Adrenal gland (tissue), 5 donors: ENCODE measurements around the gene GSTO2.

Source experiments
- POLR2A ChIP-seq, 2 donors: fragments of 450-650 bp; IDR thresholded peaks; one replicate each; pipeline ENCODE4 v1.6.1; 2017; ENCODE audit warnings: antibody characterized with exemption in 2 of 2, mild to moderate bottlenecking in 2 of 2, moderate library complexity in 1 of 2
- TF ChIP-seq, protein P1 (sequence below), 6 experiments: fragments of 450-650 bp in 4 of 6; fragments of 200-600 bp in 2 of 6; sonication (generic) in 1 of 6; IDR thresholded peaks; 1 replicate in 5 of 6; 2 replicates in 1 of 6; pipeline versions ENCODE4 v1.5.1 to v1.8.0; 2016 to 2021; ENCODE audit warnings: antibody characterized with exemption in 6 of 6, mild to moderate bottlenecking in 2 of 6, moderate library complexity in 1 of 6
- donor health status: DM: no; HTN: no; CAD: no.

DNA sequence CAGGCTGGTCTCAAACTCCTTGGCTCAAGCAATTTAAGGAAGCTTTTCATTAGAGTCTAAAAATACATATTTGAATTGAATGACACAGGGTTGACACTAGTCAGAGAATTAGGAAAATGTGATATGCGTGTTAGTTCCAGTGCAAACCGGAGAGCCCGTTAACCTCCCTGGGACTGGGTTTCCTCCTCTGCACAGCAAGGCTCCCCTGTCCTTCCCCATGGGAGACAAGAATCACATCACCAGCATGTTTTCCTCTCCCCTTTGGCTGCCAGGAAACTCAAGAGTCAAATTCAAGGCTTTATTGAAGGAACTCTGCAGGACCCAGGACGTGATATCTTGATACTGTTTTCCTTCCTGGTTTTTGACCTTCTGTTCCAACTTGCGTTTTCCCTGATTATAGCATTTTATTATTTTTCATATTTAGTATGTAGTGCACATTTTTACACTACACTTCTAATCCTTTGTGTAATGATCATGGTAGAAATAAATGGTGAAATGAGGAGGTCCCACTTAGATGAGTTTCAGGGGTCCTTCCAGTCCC, 24.9 kb downstream of the GSTO2 start:
- no peak for TF ChIP-seq POLR2A (IDR thresholded peaks at IDR 0.05)
- TF ChIP-seq, protein P1, sequence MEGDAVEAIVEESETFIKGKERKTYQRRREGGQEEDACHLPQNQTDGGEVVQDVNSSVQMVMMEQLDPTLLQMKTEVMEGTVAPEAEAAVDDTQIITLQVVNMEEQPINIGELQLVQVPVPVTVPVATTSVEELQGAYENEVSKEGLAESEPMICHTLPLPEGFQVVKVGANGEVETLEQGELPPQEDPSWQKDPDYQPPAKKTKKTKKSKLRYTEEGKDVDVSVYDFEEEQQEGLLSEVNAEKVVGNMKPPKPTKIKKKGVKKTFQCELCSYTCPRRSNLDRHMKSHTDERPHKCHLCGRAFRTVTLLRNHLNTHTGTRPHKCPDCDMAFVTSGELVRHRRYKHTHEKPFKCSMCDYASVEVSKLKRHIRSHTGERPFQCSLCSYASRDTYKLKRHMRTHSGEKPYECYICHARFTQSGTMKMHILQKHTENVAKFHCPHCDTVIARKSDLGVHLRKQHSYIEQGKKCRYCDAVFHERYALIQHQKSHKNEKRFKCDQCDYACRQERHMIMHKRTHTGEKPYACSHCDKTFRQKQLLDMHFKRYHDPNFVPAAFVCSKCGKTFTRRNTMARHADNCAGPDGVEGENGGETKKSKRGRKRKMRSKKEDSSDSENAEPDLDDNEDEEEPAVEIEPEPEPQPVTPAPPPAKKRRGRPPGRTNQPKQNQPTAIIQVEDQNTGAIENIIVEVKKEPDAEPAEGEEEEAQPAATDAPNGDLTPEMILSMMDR (IDR thresholded peaks at IDR 0.05) = no peak
